T1000 (cell line): Measurements from ENCODE around the gene JUNB.

Experiments used
- DNase-seq: peaks from one replicate; lab custom pipeline; 2025; ENCODE audit warnings: mixed read lengths; lab: John Stamatoyannopoulos, UW

Gene JUNB

GRCh38 chr19:12842511-12842910 is 51.2 kb downstream of the JUNB start:
- no peak for DNase-seq
